Islet of Langerhans (tissue), 1 donor: ENCODE results near the gene PTRH2.

ENCODE experiments used
- FAIRE-seq: peaks from one replicate; lab custom pipeline; 2011; peaks lifted over from hg19 to GRCh38; lab: Jason Lieb, UNC

Gene PTRH2

GRCh38 chr17:59719526-59719925 is 12.3 kb upstream of the PTRH2 start:
- no peak for FAIRE-seq

GRCh38 chr17:59716427-59716826 is 9.2 kb upstream of the PTRH2 start:
- FAIRE-seq, result no peak

- no peak for FAIRE-seq
Observed at GRCh38 chr17:59714255-59714654, 7.0 kb upstream of the PTRH2 start.

GRCh38 chr17:59712862-59713261 is 5.6 kb upstream of the PTRH2 start:
- FAIRE-seq, result no peak

GRCh38 chr17:59711936-59712335 is 4.7 kb upstream of the PTRH2 start:
- no peak for FAIRE-seq

- no peak for FAIRE-seq
Observed at GRCh38 chr17:59707971-59708430, 771 bp upstream of the PTRH2 start.

GRCh38 chr17:59702304-59702703 is 4.9 kb downstream of the PTRH2 start:
- FAIRE-seq, result no peak

- no peak for FAIRE-seq
Observed at GRCh38 chr17:59699786-59700185, 7.4 kb downstream of the PTRH2 start.

- FAIRE-seq, result no peak
Observed at GRCh38 chr17:59699218-59699617, 8.0 kb downstream of the PTRH2 start.

- FAIRE-seq, result no peak
Observed at GRCh38 chr17:59698143-59698542, 9.1 kb downstream of the PTRH2 start.

GRCh38 chr17:59696682-59697277 is 10.4 kb downstream of the PTRH2 start:
- FAIRE-seq, result no peak

GRCh38 chr17:59695945-59696681 is 11.1 kb downstream of the PTRH2 start:
- FAIRE-seq, result no peak

- no peak for FAIRE-seq
Observed at GRCh38 chr17:59694344-59694743, 12.9 kb downstream of the PTRH2 start.

- no peak for FAIRE-seq
Observed at GRCh38 chr17:59693582-59693981, 13.6 kb downstream of the PTRH2 start.

- no peak for FAIRE-seq
Observed at GRCh38 chr17:59688496-59688895, 18.7 kb downstream of the PTRH2 start.

- no peak for FAIRE-seq
Observed at GRCh38 chr17:59688008-59688407, 19.2 kb downstream of the PTRH2 start.

GRCh38 chr17:59684967-59685366 is 22.3 kb downstream of the PTRH2 start:
- no peak for FAIRE-seq

- no peak for FAIRE-seq
Observed at GRCh38 chr17:59683283-59683682, 23.9 kb downstream of the PTRH2 start.

- FAIRE-seq, result no peak
Observed at GRCh38 chr17:59680314-59680713, 26.9 kb downstream of the PTRH2 start.

GRCh38 chr17:59678918-59679317 is 28.3 kb downstream of the PTRH2 start:
- FAIRE-seq, result no peak

GRCh38 chr17:59676716-59677115 is 30.5 kb downstream of the PTRH2 start:
- FAIRE-seq, result no peak

- no peak for FAIRE-seq
Observed at GRCh38 chr17:59675231-59675630, 32.0 kb downstream of the PTRH2 start.

GRCh38 chr17:59671386-59671785 is 35.8 kb downstream of the PTRH2 start:
- FAIRE-seq, result no peak

- FAIRE-seq, result no peak
Observed at GRCh38 chr17:59669944-59670343, 37.3 kb downstream of the PTRH2 start.
